ENCODE results near the gene CMSS1.
A peak's percentile ranks its signal among the peaks of the same experiment; 100 is the strongest.
"Not testable (repeated sequence)": the region's sequence is repeated elsewhere in the genome, so short reads cannot be mapped to it uniquely, and the experiment has no call there.

The CMSS1 gene

DNA sequence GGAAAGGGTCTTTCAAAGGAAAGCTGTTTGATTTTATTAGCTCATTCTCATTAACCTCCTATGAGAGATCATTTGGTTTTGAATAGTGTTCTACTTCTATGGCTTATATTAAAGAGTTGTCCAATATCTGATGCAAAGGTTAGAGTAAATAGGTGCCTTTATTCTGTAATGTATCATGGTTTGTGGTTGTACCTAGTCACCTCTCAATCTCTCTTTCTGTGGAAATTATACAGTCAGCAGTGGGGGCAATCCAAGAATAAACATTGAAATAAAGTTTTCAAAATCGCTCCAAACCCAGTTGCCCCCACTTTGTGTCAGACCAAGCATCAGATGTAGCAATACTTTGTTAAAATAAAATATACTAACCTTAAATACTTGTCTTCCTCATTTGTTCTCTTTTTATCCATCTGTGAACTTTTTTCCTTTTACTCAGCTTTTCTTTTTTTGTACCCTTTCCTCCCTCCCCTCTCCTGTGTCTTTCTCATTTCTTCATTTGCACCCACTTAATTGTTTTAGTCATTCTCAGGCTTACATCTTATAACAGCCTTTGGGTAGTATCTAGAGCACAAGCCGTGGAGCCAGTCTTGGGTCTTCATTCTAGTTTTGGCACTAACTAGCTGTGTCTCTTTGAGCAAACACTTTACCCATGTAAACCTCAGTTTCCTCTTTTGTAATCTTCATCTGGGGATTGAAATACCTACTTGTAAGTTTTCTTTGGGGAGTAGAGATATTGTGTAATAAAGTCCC, 16.7 kb downstream of the CMSS1 start:
- no peak for TF ChIP-seq POLR2A (IDR thresholded peaks at IDR 0.05; ENCODE audit: low read depth, low read length)
- DNase-seq (ENCODE audit: insufficient read length, low spot score) (no peak), FAIRE-seq (no peak)

DNA sequence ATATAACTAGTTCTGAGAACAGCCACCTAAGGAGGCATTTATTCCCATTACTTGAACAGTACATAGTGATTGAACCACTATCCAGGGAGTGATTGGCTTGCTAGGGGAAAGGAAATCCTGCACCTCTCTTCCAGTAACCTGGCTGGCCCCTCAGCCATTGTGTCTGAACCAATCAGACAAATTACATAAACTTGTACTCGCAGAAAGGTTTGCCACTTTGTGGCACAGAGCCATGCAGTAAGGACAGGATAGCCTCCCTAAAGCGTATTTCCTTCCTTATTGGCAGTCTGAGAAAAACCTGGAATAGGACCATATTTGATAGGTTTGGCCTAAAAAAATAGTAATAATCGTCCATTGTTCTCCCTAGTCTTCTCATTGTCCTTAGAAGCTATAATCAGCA, 19.0 kb downstream of the CMSS1 start:
- no peak for FAIRE-seq
- no peak for DNase-seq (ENCODE audit: insufficient read length, low spot score)
- no peak for TF ChIP-seq POLR2A (IDR thresholded peaks at IDR 0.05; ENCODE audit: low read depth, low read length)

DNA sequence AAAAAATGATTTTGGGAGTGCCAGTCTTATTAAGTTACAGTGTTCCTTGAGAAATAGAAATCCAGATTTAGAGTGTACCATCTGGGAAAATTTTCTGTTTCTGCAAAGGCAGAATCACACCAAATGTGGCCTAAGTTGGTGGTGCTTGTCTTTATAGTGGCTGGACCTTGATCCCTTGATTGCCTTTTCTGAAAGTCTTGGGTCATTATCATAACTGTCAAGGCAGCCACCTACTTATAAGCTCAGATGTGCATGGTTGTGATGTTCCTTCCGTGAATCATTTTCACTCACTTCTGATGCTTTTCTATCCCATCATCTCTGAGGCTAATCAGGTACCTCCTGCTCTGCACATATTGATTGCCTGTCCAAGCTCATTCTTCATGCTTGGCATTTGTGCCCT, 20.1 kb downstream of the CMSS1 start:
- FAIRE-seq (no peak), DNase-seq (ENCODE audit: insufficient read length, low spot score) (no peak)
- TF ChIP-seq POLR2A (IDR thresholded peaks at IDR 0.05; ENCODE audit: low read depth, low read length) = no peak

DNA sequence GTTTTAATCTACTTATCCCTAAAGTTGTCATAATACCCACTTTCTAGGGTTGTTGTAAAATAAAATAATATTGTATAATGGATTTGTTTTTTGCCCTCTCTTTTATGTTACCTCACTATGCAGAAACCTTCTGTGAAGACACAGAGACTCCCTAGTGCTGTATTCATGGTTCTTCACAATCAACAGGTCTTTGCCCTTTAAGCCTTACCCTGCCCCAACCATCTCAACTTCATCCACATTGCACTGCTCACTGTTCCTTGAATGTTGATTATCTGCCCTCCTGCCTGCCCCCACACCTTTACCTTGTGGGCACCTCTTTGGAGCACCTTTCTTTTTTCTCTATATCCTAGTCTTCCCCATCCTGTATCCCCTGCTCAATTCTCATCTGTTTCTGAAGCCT, 21.1 kb downstream of the CMSS1 start:
- no peak for TF ChIP-seq POLR2A (IDR thresholded peaks at IDR 0.05; ENCODE audit: low read depth, low read length)
- DNase-seq (ENCODE audit: insufficient read length, low spot score) = no peak
- no peak for FAIRE-seq

DNA sequence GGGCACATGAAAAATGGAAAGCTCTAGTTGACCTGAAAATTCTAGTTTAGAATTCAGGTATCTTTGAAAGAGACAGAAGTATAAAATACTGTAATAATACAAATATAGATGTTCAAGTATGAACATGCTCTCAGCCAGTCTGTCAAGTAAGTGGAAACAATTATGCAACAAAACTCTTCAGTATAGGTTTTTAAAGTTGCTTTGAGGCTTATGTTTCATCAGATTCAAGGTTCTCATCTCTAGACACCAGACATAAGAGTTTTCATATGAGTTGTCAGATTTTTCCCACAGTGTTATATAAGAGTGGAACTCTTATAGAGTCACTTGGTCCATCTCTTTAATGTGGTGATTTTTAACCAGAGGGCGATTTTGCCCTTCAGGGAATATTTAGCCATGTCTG, 22.0 kb downstream of the CMSS1 start:
- DNase-seq (ENCODE audit: insufficient read length, low spot score) (no peak), FAIRE-seq (no peak)
- TF ChIP-seq POLR2A (IDR thresholded peaks at IDR 0.05; ENCODE audit: low read depth, low read length) = no peak

DNA sequence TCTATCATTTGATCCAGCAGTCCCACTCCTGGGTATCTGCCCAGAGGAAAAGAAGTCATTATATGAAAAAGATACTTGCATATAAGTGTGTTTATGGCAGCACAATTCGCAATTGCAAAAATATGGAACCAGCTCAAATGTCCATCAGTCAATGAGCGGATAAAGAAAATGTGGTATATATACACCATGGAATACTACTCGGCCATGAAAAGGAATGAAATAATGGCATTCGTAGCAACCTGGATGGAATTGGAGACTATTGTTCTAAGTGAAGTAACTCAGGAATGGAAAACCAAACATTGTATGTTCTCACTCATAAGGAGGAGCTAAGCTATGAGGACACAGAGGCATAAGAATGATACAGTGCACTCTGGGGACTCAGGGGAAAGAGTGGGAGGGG, 24.3 kb downstream of the CMSS1 start:
- FAIRE-seq; DNase-seq (ENCODE audit: insufficient read length, low spot score): not testable (repeated sequence)

DNA sequence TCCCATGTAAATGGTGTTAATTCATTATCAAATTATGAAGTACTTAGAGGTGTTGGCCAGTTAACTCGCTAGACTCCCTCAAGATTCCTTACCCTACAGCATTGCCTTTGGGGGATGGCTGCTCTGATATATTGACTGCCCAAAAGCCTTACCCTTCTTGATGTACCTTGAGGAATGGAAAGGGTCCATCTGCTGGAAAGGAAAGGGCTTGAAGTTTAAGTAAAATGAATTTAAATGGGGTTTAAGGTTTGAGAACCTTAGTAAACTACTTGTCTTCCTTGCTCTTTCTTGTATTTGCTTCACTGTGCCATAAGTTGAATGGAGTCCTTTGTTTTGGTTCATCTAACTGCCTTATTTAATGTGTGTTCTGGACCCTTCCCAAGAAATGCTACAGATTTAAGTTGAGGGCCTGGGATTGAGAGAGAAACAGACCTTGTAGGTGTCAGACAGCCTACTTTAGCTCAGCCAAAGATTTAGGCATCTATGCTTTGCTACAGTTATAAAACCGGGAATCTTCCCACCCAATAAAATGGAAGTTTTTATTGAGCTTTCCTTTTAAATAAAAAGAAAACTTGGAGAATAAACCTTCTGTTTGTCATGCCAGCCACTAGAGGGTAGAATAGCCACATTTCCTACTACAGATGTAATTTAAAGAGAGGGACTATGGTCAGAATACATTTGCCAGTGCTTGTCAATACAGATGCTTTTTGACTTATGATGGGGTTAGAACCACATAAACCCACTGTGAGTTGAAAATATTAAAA, 25.3 kb downstream of the CMSS1 start:
- no peak for TF ChIP-seq POLR2A (IDR thresholded peaks at IDR 0.05; ENCODE audit: low read depth, low read length)
- peak; percentile 84 for FAIRE-seq
- DNase-seq (ENCODE audit: insufficient read length, low spot score) = peak; percentile 19

DNA sequence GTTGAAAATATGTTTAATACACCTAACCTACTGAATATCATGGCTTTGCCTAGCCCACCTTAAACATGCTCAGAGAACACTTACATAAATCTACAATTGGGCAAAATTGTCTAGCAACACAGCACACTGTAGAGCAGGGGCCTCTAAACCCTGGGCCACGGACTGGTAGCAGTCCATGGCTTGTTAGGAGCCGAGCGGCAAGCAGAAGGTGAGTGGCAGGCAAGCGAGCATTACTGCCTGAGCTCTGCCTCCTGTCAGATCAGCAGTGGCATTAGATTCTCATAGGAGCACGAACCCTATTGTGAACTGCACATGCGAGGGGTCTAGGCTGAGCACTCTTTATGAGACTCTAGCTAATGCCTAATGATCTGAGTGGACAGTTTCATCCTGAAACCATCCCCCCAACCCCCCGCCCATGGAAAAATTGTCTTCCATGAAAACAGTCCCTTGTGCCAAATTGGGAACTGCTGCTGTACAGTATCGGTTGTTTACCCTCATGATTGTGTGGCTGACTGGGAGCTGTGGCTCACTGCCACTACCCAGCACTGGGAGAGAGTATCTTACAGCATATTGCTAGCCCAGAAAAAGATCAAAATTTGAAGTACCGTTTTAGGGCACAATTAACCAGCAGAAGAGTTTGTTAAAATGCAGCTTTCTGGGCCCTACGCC, 26.1 kb downstream of the CMSS1 start:
- DNase-seq (ENCODE audit: insufficient read length, low spot score) = no peak
- TF ChIP-seq POLR2A (IDR thresholded peaks at IDR 0.05; ENCODE audit: low read depth, low read length) = no peak
- no peak for FAIRE-seq

DNA sequence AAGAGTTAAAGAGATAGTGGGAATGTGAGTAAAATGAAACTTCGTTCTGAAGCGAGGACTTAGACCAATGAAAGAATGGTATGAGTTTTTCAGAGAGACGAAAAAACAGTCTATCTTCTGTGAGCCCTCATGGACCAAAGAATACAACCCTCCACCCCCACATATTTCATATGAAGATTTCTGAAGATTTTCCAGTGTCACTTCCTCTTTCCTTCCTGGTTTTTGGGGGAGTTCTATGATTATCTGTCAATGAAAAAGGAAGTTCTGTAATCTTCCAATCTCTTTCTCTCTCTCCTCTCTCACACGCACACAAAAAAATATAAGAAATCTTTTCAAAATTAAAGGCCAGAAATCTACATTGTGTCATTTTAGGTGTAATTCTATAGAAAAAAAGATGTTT, 27.7 kb downstream of the CMSS1 start:
- FAIRE-seq = no peak
- no peak for DNase-seq (ENCODE audit: insufficient read length, low spot score)

DNA sequence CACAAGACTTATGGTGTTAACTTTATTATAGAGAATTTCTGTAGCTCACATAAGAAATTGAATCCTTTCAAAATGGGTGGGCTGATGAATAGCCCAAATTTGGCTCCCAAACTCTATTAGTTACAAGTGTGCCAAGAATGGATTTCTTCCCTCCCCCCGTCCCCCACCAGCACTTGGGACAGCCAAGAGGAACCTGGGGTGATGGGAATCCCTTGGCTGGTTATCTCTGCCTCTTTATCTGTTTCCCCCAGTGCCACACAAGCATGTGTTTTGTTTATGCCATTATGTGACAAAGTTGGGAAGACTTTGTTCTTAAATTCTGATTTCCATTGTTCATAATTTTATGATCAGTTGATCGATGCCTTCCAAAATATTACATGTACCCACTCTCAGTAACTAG, 28.3 kb downstream of the CMSS1 start:
- no peak for DNase-seq (ENCODE audit: insufficient read length, low spot score)
- no peak for TF ChIP-seq POLR2A (IDR thresholded peaks at IDR 0.05; ENCODE audit: low read depth, low read length)
- peak; percentile 33 for FAIRE-seq

More for the DNA sequence above, 27.7 kb downstream of the CMSS1 start:
- no peak for TF ChIP-seq POLR2A (IDR thresholded peaks at IDR 0.05; ENCODE audit: low read depth, low read length)

DNA sequence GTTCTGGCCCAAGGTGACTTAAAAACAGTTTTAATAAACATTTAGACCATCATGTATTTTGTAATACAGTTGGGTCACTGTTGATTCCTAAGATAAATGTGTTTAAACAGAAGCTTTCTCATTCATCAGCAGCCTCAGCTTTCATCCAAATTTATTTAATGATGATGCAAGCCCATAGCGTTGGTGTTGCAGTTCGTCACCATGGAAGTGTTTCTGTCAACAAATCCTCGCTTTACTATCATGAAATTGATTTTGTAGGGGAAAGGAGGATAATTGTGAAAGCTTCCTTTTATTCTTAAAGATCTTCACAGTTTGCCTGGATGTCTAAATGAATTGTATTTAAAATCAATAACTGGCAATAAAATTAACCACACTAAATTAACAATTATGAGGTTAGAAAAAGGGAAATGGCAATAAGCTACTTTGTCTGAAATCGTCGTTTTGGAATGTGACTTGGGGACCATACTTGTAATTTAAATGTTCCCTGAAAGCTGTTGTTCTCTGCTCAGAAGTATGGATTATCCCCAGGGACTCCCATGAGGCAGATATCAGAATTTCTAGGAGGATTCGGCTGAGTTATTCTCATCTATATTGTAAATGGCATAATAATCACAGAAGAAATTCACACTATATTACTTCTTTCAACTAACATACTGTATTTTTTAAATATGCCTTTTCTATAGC, 29.0 kb downstream of the CMSS1 start:
- no peak for TF ChIP-seq POLR2A (IDR thresholded peaks at IDR 0.05; ENCODE audit: low read depth, low read length)
- FAIRE-seq (no peak), DNase-seq (ENCODE audit: insufficient read length, low spot score) (no peak)

DNA sequence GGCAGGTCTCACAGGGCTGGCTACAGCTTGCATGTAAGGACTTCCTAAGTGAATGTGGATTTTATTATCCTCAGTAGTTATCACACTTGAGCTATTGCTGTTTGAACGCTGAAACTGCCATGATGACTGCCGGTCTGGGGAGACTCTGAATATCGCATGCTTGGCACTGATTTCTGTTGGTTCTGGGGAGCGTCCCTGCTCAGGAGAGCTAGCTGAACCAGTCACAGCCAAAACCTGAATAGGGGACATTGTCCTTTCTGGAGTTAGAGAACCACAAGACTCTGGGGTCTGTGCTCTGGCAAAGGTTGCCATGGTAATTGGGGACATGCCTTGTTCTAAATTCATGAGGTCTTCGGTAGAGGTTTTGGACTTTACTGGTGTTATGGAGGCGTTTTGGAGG, 30.8 kb downstream of the CMSS1 start:
- FAIRE-seq = no peak
- TF ChIP-seq POLR2A (IDR thresholded peaks at IDR 0.05; ENCODE audit: low read depth, low read length) = no peak
- DNase-seq (ENCODE audit: insufficient read length, low spot score) = no peak

DNA sequence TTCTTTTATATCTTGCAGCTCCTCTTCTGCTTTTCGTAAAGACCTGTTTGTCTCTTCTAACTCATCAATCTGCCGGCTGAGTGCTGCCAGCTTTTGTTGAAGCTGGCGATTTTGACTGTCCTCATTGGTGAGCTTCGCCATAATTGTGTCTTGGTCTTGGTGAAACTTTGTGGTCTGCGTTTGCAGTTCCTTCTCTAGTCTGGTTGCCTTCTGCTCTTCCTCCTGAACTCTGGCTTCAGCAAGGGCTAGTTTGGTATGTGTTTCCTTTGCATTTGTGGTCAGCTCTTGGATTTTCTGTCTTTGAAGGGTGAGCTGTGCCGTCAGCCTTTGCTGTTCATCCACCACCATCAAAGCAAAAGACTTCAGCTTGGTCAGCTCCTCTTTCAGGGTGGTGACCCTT, 32.9 kb downstream of the CMSS1 start:
- no peak for TF ChIP-seq POLR2A (IDR thresholded peaks at IDR 0.05; ENCODE audit: low read depth, low read length)
- DNase-seq (ENCODE audit: insufficient read length, low spot score) (no peak), FAIRE-seq (no peak)

DNA sequence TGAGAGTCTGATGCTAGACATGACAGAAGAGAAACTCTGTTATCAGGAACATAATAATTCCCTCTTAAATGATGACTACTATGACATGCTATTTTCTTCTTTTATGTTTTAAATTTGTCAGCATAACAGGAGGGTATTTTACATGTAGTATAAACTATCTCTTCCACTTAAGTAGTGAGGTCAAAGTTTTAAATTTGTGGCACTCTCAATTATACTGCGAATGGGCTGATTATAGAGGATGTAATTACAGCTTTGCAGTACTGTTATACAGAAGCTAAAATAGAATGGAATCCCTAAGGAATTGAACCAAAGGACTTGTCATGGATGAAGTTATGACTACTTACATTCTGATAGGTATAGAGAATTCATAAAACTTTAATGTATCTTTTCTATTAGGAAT, 34.3 kb downstream of the CMSS1 start:
- no peak for TF ChIP-seq POLR2A (IDR thresholded peaks at IDR 0.05; ENCODE audit: low read depth, low read length)
- FAIRE-seq (no peak), DNase-seq (ENCODE audit: insufficient read length, low spot score) (no peak)
